GM12878 (cell line): ENCODE measurements around the gene C1D. TPM values are rescaled to one million over a fixed set of nuclear protein-coding genes. Genes with fewer than 3 reads are reported as not detected.

Experiments used
- SUPT20H ChIP-seq: IDR thresholded peaks from 2 replicates; pipeline ENCODE4 v1.6.1; 2011; ENCODE audit warnings: low read depth, mild to moderate bottlenecking, low read length, moderate library complexity, borderline replicate concordance; ENCODE audit not compliant: control insufficient read depth
- polyA plus RNA-seq, 11 experiments: library from polyadenylated mRNA; depleted of rRNA in 4 of 11; unstranded in 6 of 11; stranded (reverse) in 5 of 11; fragments of >200 nt; fragmentation: Nextera tagmentation in 4 of 11; fragmentation: Illumina TruSeq in 1 of 11; extraction: Ambion mirVana in 4 of 11; extraction: Trizol in 1 of 11; gene quantifications; 1 replicate in 1 of 11; 2 replicates in 10 of 11; pipeline versions ENCODE4 v1.2.1 to v1.2.3, GENCODE V29; 2011 to 2016; ENCODE audit warnings: inconsistent platforms in 2 of 11, missing spikeins in 2 of 11, low read depth in 1 of 11
- total RNA-seq, 4 experiments: library from RNA; depleted of rRNA in 3 of 4; stranded (reverse); fragments of >200 nt in 3 of 4; fragmentation: Illumina TruSeq in 1 of 4; extraction: Trizol in 1 of 4; gene quantifications; 2 replicates each; pipeline versions ENCODE4 v1.2.1 to v1.2.3, GENCODE V29; 2013 to 2021

The C1D gene
- total and polyA plus RNA-seq, 10 of the 15 experiments (the other 5 are each of a cell fraction or from before 2014, with no cell fraction given): 18.9 to 152 (median 59.1) TPM

- TF ChIP-seq SUPT20H: no peak
Observed at GRCh38 chr2:67991456-67991855, 71.3 kb downstream of the C1D start (continued).

Other genes with a start within 250 kb of the C1D start
- 30.3 and 30.8 TPM in 2 replicates for gene PNO1, start 94.9 kb upstream of the C1D start, total RNA-seq (2014; rRNA removed)
- gene PNO1, start 94.9 kb upstream of the C1D start, total RNA-seq (2014; rRNA removed; fragmentation: Illumina TruSeq; extraction: Trizol): 29.1 and 30.2 TPM in 2 replicates
- gene PNO1, start 94.9 kb upstream of the C1D start, total RNA-seq (2021): 21.8 and 23.7 TPM in 2 replicates
- gene PNO1, start 94.9 kb upstream of the C1D start, polyA plus RNA-seq (2011; rRNA removed): 18.8 and 21.9 TPM in 2 replicates
- 33.4 and 34.2 TPM in 2 replicates for gene PNO1, start 94.9 kb upstream of the C1D start, polyA plus RNA-seq (2014; fragmentation: Illumina TruSeq; extraction: Trizol)
- 10 to 100 TPM in 1 of 2 experiments, 1 to 10 TPM in 1; 9.7 to 18.5 TPM for gene PNO1, start 94.9 kb upstream of the C1D start, polyA plus RNA-seq (2014; fragmentation: Nextera tagmentation; extraction: Ambion mirVana)
- 31.2 and 34.4 TPM in 2 replicates for gene PNO1, start 94.9 kb upstream of the C1D start, polyA plus RNA-seq (2014; rRNA removed)
- 10 to 100 TPM; 57.2 to 60.2 TPM for gene PNO1, start 94.9 kb upstream of the C1D start, polyA plus RNA-seq (2016; fragmentation: Nextera tagmentation; extraction: Ambion mirVana)
- 15.3 and 16.2 TPM in 2 replicates for gene PPP3R1, start 189.5 kb upstream of the C1D start, total RNA-seq (2014; rRNA removed)
- gene PPP3R1, start 189.5 kb upstream of the C1D start, total RNA-seq (2014; rRNA removed; fragmentation: Illumina TruSeq; extraction: Trizol): 25.7 and 26.1 TPM in 2 replicates
- 61.0 and 62.5 TPM in 2 replicates for gene PPP3R1, start 189.5 kb upstream of the C1D start, total RNA-seq (2021)
- 16.3 and 26.3 TPM in 2 replicates for gene PPP3R1, start 189.5 kb upstream of the C1D start, polyA plus RNA-seq (2011; rRNA removed)
- 43.0 and 55.7 TPM in 2 replicates for gene PPP3R1, start 189.5 kb upstream of the C1D start, polyA plus RNA-seq (2014; fragmentation: Illumina TruSeq; extraction: Trizol)
- gene PPP3R1, start 189.5 kb upstream of the C1D start, polyA plus RNA-seq (2014; fragmentation: Nextera tagmentation; extraction: Ambion mirVana): 1 to 10 TPM; 5.4 to 9.7 TPM
- 18.5 TPM in 2 replicates for gene PPP3R1, start 189.5 kb upstream of the C1D start, polyA plus RNA-seq (2014; rRNA removed)
- gene PPP3R1, start 189.5 kb upstream of the C1D start, polyA plus RNA-seq (2016; fragmentation: Nextera tagmentation; extraction: Ambion mirVana): 1 to 10 TPM; 1.5 to 6.2 TPM